HG02973 (cell line): Measurements from ENCODE around the gene FAU.
"Not testable (repeated sequence)": the region's sequence is repeated elsewhere in the genome, so short reads cannot be mapped to it uniquely, and the experiment has no call there.

Experiments used
- ATAC-seq: cut with Tn5 transposase; IDR thresholded peaks from one replicate; pipeline ENCODE4 v1.9.1; 2021; ENCODE audit warnings: moderate library complexity; ENCODE audit not compliant: unreplicated experiment

FAU gene

DNA sequence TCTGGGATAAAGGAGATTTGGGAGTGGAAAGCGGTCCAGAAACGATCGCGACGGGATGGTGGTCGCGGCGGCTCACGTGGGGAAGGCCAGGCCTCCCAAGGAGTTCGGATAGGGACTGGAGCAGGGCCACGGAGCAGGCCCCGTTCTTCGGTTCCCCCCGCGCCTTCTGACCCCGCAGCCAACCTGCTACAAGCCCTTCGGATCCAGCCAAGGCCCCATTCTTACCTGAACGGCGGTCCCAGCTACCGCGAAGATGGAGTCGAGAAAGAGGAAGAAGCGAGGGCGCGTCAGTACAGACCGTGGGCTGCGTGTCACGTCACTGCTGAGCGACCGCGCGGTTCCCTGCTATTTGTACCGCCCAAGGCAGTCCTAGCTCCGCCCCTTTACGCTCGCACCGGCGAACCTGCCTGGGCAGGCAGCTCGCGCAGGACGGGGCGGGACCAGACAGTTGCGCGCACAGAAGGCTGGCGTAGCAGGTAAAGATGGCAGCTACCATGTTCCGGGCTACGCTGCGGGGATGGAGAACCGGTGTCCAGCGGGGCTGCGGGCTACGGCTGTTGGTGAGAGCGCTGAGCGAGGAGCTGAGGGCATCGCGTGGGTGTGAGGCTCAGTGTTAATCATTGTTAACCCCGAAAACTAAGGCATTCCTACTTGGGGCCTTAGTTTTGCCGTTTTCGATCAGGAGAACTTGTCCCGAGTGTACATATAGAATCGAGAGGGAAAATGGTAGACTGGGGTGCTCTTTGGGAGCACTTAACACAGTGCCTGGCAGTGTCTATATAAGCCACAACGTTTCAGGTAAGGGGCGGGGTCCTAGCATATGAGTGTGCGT, at the start of gene FAU, which contains the start of gene MRPL49:
Gene FAU (minus strand): TSS at position 270 of the 832 bp plus-strand sequence. CDS start 321 bp downstream, outside the sequence.
Gene MRPL49 (plus strand): TSS at position 457 of the 832 bp plus-strand sequence. CDS start 26 bp downstream, at position 483.
- ATAC-seq = peak; percentile 51

DNA sequence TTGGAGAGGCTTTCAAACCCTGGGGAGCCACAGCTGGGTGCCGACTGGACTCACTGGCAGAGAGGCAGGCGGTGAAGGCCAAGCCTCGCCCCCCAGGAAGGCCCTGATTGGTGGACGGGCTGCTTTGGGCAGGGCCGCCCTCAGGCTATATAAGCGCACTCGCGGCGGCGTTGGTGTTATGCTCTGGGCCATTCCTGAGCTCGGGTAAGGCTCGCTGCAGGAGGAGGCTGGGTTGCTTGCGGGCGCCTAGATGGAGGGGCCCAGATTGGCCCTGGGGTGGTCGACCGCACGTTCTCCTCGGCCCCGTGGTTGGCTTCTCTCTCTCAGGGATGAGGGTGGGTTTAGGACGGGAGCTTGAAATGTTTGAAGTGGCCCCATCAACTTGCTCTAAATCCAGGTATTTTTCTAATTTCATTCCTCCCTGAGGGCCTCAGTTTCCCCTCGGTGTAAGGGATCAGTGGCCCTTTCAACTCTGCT, 48.2 kb upstream of the FAU start, which contains the start of gene SPDYC:
Gene SPDYC (plus strand): TSS at position 176 of the 477 bp plus-strand sequence. CDS start 1,125 bp downstream, outside the sequence.
- ATAC-seq = no peak

DNA sequence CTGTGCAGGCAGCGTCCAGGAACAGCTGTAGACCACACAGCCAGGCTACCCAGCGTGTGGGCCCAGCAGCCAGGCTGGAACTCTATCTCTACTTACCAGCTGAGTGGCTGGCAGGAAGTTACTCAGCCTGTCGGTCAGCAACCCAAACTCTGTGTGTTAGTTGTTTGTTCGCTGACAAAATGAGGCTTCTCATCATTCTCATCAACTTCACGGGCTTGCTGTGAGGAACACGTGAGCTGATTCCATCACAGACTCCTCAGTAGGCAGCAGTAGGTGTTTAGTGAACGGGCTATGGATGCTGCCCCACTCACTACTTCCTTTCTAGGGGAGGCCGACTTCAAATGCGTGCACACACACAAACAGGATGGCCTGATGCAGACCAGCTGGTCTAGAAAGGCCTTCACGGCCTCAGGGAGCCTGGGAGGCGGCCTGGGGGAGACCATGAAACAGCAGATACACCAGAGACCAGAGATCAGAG, 47.3 kb upstream of the FAU start:
- no peak for ATAC-seq

DNA sequence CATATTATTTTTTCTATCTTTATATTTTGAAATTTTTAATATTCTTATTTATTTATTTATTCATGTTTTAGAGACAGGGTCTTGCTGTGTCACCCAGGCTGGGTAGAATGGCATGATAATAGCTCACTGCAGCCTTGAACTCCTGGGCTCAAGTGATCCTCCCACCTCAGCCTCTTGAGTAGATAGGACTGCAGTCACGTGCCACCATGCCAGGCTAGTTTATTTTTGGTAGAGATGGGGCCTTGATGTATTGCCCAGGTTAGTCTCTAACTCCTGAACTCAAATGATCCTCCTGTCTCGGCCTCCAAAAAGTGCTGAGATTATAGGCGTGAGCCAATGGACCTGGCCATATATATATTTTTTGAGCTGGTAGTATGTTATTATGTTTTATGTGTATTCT, 45.7 kb upstream of the FAU start:
- ATAC-seq = no peak

DNA sequence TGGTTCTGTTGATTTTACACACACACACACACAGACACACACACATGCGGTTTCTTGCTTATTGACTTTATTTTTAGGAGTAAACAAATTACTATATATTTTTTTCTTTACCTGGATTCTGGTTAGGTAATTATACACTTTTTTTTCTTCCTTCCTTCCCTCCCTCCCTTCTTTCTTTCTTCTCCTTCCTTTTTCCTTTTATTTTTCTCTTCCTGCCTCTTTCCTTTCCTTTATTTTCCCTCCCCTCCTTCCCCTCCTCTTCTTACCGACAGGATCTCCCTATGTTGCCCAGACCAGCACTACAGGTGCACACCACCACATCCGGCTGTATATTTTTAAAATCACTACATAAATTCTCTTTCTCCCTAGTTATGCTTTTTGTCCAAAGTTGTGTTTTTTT, 45.0 kb upstream of the FAU start:
- no peak for ATAC-seq

DNA sequence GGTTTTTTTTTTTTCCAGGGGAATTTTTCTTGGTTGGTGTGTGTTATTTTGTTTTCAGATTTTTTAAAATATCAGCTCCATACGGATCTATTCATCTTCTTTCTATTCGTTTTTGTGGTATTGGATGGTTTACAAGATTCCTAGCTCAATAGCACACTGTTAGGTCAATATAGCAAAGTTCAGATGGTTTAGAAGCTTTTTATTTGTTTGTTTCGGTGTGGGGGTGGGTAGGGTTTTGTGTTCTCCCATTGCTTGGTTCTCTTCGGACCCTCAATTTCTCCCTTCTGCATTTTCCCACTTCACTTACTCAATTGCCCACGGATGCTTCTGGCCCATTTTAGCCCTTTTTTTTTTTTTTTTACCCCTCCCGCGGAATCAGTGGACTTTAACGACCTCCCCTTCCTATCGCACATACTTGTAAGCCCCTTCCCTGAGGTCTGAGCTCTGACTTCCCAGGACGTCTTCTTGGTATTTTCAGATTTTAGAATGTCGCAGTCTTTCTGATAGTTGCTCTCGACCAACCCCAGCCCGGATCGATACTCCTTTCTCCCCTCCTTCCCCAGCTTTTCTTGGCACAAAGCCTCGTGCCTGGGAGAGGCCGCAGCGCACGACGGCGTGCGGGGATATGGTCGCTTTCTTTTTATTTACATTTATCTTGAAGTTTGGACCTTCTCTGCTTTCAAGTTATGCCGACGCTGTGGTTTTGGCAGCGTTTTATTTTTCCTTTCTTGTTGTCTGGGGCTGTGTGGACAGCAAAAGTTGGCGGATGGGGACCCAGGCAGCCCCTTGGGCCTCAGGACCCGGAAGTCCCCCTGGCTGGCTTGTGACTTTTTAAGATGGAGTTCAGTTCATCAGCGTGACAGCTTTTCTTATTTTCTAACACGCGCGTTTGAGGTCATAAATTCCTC, 43.7 kb upstream of the FAU start:
- ATAC-seq = no peak

DNA sequence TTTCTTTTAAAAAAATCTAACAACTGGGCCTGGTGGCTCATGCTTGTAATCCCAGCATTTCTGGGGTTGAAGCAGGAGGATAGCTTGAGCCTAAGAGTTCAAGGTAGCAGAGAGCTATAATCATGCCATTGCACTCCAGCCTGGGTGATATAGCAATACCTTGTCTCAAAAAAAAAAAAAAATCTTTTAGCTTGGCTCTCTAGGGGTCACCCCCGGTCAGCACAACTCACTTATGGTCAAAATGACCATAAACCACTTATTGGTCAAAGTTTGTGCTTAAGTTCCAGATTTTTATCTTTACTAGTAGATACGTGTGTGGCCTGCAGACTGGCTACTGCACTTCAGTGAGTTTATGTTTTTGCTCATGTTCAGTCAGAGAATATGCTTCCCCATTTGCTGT, 41.8 kb upstream of the FAU start:
- ATAC-seq = no peak

DNA sequence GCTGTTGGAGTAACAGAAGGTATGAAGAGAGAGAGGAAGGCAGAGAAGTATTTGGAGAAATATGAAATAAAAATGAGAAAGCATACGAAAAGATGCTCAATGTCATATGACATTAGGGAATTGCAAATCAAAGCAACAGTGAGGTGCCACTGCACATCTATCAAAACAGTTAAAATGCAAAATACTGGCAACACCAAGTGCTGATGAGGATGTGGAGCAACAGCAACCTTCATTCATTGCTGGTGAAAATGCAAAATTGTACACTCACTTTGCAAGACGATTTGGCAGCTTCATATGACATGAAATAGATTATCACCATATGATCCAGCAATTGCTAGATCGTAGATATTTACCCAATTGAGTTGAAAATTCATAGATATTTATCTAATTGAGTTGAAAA, 38.7 kb upstream of the FAU start:
- ATAC-seq = no peak

DNA sequence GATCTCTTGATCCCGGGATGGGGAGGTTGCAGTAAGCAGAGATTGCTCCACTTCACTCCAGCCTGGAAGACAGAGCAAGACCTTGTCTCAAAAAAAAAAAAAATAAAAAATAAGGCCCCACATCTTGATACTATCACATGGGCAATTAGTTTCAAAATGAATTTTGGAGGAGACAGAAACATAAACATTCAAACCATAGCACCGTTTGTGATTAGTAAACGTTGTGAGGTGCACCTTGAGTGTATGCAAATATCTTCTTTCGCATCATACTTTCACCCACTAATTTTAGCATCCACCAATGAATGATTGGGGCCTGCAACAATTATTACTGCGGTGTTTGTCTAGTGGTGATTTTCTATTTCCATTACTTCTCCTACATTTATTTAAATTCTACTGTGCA, 37.1 kb upstream of the FAU start:
- peak; percentile 60 for ATAC-seq

DNA sequence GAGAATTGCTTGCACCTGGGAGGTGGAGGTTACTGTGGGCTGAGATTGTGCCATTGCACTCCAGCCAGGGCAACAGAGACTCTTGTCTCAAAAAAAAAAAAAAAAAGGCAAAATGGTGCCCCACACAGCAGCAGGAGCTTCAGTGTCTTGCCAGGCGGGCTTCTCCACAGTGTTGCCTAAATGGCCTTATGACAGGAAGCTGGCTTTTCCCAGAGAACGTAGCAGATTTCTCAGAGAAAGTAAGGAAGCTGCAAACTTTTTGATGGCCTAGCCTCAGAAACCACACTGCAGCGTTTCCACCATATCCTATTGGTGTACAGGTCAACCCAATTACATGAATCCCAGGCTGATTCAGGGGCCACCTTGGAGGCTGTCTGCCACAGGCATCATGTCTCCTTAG, 35.4 kb upstream of the FAU start:
- no peak for ATAC-seq

DNA sequence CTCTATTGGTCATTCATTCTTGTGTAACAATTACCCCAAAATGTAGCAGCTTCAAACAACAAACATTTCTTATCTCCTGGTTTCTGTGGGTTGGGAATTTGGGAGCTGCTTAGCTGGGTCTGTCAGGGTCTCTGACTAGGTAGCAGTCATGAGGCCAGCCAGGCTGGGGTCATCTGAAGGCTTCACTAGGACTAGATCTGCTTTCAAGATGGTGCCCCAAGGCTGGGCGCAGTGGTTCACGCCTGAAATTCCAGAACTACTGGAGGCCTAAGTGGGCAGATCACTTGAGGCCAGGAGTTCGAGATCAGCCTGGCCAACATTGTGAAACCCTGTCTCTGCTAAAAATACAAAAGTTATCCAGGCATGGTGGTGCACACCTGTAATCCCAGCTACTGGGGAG, 35.0 kb upstream of the FAU start:
- no peak for ATAC-seq

DNA sequence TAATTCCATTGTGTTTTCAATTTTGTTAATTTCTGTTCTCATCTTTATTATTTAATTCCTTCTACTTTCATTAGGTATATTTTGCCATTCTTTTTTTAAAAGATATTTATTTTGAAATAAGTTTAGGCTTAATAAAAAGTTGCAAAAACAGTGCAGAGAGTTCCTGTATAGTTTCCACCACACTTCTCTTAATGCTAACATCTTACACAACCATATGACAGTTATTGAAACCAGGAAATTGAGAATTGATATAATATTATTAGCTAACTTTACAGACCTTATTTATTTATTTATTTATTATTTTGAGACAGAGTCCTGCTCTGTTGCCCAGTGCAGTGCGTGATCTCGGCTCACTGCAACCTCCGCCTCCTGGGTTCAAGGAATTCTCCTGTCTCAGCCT, 34.3 kb upstream of the FAU start:
- ATAC-seq = no peak

DNA sequence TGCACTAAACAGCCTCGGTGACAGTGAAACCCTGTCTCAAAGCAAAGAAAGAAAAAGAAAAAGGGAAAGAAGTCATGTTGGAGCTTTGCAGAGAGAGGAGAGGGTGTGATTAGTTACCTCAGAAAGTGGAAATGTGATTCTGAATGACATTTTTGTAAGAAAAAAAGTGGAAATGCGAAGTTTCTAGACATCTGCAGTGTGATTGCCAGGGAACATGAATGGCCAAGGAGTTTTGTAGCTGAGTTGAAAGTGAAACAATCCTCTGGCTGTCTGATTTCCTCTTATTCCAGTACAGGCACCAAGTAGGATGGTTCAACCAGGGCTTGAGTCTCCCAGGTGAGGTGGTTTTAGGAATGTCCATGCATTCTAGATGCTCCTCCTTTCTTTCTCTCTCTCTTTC, 30.2 kb upstream of the FAU start:
- ATAC-seq = no peak

DNA sequence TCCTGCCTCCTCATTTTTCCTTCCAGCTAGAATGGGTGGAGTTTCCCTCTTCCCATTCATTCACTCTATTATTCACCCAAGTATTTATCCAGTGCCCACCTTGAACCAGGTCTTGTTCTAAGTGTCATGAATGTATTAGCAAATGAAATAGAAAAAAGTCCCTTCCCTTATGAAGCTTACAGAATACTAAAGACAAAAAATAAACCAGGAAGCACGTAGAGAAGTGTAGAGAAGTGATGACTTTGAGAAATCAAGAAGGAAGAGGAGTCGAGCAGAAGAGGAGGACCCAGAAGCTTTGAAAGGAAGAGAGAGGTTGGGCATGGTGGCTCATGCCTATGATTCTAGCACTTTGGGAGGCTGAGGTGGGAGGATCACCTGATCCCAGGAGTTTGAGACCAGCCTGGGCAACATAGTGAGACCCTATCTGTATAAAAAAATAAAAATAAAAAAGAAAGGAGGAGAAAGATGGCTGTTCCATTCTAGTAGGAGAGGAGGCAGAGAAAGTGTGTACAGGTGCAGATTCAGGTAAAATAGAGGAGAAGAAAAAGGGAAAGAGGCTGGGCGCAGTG, 29.5 kb upstream of the FAU start:
- no peak for ATAC-seq

DNA sequence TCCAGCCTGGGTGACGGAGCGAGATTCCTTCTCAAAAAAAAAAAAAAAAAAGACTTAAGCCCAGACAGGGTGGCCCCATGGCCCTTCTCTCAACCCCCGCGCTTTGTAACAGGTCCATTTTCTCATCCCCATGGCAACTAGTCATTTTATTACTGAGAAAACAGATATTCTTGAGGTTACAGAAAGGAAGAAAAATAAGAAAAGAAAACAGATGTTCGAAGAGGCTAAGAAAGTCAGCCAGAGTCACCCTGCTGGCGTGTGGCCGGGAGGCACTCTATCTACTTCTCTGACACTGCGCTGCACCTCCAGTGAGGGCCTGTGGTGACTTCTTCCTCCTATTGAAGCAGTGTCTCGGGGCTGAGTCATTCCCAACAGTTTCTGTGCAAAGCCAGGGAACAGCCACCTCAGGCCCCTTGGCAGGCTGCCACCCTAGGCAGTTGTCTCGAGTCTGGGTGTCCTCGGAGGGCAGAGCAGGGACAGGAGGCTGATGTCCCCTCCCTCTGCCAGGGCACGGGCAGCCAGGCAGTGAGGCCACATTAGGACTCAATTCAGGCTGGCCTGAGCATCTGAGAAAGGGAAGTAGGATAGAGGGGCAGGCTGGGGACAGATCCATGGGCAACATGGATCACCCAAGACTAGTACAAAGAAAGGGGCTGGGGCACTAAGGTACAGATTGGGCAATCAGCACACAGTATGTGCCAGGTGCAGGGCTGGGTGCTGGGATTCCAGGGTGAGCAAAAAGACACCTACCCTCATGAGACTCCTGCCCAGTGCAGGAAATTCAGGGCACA, 28.8 kb upstream of the FAU start:
- peak; percentile 70 for ATAC-seq

DNA sequence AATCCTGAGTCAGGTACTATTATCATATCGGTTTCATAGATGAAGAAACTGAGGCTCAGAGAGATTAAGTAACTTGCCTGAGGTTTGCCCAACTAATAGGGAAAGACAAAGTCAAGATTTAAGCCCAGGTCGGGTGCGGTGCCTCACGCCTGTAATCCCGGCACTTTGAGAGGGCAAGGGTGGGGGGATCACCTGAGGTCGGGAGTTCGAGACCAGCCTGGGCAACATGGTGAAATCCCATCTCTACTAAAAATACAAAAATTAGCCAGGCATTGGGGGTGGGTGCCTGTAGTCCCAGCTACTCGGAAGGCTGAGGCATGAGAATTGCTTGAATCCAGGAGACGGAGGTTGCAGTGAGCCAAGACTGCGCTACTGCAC, 28.2 kb upstream of the FAU start:
- ATAC-seq = not testable (repeated sequence)

DNA sequence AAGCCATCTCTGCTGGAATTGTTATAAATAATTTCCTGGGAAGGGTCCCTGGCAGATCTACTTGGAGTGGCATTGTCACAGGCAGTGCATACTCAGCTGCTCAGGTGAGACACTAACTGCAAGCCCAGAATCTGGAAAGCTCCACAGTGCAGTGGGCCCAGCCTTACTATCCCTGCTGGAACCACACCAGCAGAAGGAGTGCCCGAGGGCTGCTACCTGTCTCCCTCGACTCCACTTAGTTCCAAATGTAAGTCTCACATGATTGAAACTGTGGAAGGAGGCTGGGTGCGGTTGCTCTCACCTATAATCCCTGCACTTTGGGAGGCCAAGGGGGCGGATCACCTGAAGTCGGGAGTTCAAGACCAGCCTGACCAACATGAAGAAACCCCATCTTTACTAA, 26.7 kb upstream of the FAU start:
- ATAC-seq = no peak

DNA sequence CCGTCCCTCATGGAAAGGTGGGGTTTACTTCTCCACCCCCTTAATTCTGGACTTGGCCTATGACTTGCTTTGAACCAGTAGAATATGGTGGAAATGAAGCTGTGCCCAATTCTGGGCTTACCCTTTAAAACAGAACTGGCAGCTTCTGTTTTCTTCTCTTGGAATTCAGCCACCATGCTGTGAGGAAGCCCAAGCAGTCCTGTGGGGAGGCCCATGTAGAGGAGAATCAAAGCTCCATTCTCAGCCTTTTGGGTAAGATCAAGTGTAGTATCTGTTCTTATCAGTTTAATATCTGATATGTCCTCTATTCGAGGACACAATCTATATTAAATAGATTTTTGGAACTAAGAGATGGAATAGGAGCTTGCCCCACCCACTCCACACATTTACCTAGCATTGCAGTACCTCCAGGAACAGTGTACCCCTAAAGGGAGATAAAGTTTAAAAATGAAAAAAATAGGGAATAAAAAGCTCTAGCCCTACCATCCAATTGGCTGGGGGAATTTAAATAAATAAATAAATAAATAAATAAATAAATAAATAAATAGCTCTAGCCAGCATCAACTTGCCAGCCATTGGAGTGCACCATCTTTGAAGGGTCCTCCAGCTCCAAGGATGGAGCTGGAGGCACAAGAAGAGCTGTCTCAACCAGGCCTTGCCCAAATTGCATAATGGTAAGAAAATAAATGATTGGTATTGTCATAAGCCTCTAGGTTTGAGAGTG, 25.6 kb upstream of the FAU start:
- no peak for ATAC-seq

DNA sequence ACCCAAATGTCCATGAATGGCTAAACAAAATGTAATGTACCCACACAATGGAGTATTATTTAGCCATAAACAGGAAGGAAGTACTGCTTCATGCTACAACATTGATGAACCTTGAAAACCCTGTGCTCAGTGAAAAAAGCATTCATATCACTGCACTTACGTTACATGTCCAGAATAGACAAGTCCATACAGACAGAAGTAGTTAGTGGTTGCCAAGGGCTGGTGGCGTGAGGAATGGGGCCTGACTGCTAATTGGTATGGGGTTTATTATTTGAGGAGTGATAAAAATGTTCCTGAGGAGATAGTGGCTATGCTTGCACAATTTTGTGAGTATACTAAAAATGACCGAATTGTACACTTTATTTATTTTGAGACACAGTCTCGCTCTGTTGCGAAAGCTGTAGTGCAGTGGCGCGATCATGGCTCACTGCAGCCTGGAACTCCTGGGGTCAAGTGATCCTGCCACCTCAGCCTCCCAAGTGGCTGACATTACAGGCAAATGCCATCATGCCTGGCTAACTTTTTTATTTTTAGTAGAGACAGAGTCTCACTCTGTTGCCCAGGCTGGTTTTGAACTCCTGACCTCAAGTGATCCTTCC, 20.1 kb upstream of the FAU start:
- no peak for ATAC-seq
